ENCODE measurements around the gene CRB2. TPM values are rescaled to one million over a fixed set of nuclear protein-coding genes. Genes with fewer than 3 reads are reported as not detected.
A peak's percentile ranks its signal among the peaks of the same experiment; 100 is the strongest.

CRB2 gene
- total RNA-seq, 6 experiments from 2014 or later: not detected

DNA sequence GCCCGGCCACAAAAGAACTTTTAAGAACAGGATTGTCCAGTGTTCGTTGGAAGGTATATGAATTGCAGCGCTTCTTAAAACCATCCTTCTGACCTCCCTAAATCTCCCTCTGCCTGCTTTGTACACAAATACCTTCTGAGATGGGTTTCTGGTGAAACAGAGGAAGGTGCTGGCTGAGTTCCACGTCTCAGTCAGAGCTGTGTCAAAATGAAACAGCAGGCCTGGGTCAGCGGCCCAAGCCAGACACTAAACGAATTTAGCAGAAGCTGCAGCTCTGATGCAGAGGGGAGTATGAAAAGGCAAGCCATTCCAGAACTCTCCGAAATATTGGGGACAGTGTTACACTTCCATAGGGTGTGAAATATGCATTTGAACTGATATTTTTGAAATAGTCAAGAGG, 37.8 kb upstream of the CRB2 start:
- ATAC-seq: peak in 2 of 4 donors; percentile 12 to 17
- intact Hi-C loops (cut with DNase I): no loop called here
- TF ChIP-seq, protein P1, sequence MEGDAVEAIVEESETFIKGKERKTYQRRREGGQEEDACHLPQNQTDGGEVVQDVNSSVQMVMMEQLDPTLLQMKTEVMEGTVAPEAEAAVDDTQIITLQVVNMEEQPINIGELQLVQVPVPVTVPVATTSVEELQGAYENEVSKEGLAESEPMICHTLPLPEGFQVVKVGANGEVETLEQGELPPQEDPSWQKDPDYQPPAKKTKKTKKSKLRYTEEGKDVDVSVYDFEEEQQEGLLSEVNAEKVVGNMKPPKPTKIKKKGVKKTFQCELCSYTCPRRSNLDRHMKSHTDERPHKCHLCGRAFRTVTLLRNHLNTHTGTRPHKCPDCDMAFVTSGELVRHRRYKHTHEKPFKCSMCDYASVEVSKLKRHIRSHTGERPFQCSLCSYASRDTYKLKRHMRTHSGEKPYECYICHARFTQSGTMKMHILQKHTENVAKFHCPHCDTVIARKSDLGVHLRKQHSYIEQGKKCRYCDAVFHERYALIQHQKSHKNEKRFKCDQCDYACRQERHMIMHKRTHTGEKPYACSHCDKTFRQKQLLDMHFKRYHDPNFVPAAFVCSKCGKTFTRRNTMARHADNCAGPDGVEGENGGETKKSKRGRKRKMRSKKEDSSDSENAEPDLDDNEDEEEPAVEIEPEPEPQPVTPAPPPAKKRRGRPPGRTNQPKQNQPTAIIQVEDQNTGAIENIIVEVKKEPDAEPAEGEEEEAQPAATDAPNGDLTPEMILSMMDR (IDR thresholded peaks at IDR 0.05): no peak
- TF ChIP-seq POLR2A (IDR thresholded peaks at IDR 0.05): no peak
- H3K27ac ChIP-seq: no peak overlapping the region
- H3K27me3 ChIP-seq: no peaks in the 10 kb centered on the region
- WGBS (ENCODE audit: insufficient coverage, low coverage, low lambda C conversion rate, missing lambda C conversion rate): 58% methylated on average over 7 of the region's 7 CpGs
- H3K36me3 ChIP-seq: no peaks in the 10 kb centered on the region
- DNase-seq: no peak
- H3K4me3 ChIP-seq: no peak overlapping the region
- H3K4me1 ChIP-seq: peaks cover 0 to 8% (median 0%) of the 10 kb centered on the region in 4 donors
- no peaks in the 10 kb centered on the region for H3K9me3 ChIP-seq

DNA sequence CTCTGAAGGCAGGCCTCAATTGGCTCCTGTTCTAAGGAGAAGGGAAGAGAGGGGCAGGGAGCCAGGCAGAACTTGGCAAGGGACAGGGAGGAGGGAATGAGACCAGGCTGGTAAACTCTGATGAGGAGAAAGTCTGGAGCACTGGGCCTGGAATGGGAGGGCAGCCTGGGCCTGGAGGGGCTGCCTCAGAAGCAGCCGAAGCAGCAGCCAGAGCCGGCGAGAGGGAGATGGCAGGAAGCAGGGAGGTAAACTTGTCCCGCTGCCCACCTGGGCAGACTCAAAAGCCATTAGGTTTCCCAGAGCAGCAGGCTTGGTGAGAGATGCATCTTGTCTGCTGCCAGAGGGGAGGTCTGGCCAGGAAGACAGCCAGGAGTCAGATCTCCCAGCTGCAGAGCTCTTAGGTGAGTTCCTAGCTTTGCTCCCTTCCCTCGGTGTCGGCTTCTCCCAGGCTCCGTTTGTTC, 37.0 kb upstream of the CRB2 start:
- peak in 2 of 4 donors; percentile 22 to 31 for ATAC-seq
- WGBS (ENCODE audit: insufficient coverage, low coverage, low lambda C conversion rate, missing lambda C conversion rate): no CpG with 5 or more reads among the region's 7 CpGs

DNA sequence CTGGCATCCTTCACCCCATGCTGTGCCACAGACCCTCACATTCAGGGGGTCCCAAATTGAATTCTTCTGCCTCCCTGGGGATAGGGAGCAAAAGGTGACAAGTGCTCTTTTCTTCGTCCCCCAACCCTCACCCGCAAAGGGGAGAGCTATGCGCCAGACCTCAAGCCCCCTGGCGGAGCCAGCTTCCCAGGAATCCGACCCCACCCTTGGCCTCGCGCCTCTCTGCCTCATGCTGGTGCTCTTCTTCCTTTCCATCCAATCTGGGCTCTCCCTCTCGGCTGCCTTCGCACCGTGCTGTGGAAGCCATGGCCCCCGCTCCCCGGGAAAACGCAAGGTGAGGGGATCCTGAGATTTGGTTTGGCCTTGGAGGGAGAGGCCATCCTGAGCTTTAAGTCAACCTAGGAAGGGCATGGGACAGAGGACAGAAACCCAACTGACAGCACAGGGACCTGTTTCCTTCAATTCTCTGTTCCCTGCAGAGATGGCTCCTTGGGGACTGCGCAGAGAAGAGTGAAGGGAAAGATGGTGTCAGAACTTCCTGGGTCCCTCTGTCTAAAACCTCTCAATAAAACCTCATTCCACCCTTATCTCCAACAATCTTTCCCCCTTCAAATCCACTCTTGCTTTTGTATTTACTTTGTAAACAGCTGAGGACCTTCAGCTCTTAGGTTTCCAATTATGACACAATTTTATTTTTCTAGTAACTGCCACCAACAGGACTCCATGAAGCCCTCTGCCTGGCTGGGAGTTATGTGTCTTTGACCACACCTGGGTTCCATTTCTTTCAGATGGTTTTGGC, 36.3 kb upstream of the CRB2 start:
- no peaks in the 10 kb centered on the region for H3K27me3 ChIP-seq
- TF ChIP-seq POLR2A (IDR thresholded peaks at IDR 0.05): no peak
- TF ChIP-seq, protein P1 (IDR thresholded peaks at IDR 0.05): no peak
- no peaks in the 10 kb centered on the region for H3K9me3 ChIP-seq
- no peak overlapping the region for H3K4me3 ChIP-seq
- H3K4me1 ChIP-seq: peaks cover 0 to 16% (median 0%) of the 10 kb centered on the region in 4 donors
- no peak for DNase-seq
- no peaks in the 10 kb centered on the region for H3K36me3 ChIP-seq
- no peak overlapping the region for H3K27ac ChIP-seq
- ATAC-seq: no peak
- intact Hi-C loops (cut with DNase I): no loop called here
- WGBS (ENCODE audit: insufficient coverage, low coverage, low lambda C conversion rate, missing lambda C conversion rate): 93% methylated on average over 9 of the region's 14 CpGs

More for the DNA sequence above, 37.0 kb upstream of the CRB2 start:
- Histone ChIP-seq H3K27me3 (no peaks in the 10 kb centered on the region), H3K36me3 (no peaks in the 10 kb centered on the region), H3K4me3 (no peak overlapping the region), H3K4me1 (peaks cover 0 to 9% (median 0%) of the 10 kb centered on the region in 4 donors), H3K9me3 (no peaks in the 10 kb centered on the region), H3K27ac (no peak overlapping the region)
- intact Hi-C loops (cut with DNase I): no loop called here
- no peak for DNase-seq
- TF ChIP-seq, protein P1 (IDR thresholded peaks at IDR 0.05): no peak
- no peak for TF ChIP-seq POLR2A (IDR thresholded peaks at IDR 0.05)

DNA sequence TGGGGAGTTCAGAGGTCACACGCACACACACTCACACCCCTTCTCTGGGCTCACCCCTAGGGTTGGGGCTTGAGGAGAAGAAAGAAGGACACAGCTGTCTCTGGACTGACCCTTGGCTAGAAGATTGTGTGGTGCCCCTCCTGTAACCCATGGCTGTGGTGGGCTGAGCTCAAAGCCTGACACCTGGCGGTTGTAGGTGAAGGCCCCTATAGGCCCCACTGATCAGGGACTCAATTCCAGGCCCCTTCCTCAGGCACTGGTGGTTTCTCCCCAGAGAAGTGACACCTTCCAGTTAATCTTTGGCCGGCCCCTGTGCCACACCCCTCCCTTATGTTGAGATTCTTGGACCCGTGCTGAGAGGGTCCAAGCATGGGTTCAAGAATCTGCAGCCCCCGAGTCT, 35.2 kb upstream of the CRB2 start:
- DNase-seq: no peak
- Histone ChIP-seq H3K27me3 (no peaks in the 10 kb centered on the region), H3K36me3 (no peaks in the 10 kb centered on the region), H3K27ac (no peak overlapping the region), H3K9me3 (no peaks in the 10 kb centered on the region), H3K4me3 (no peak overlapping the region), H3K4me1 (peaks cover 0 to 21% (median 3%) of the 10 kb centered on the region in 4 donors)
- intact Hi-C loops (cut with DNase I): no loop called here
- no peak for ATAC-seq
- no peak for TF ChIP-seq POLR2A (IDR thresholded peaks at IDR 0.05)
- WGBS (ENCODE audit: insufficient coverage, low coverage, low lambda C conversion rate, missing lambda C conversion rate): 80% methylated on average over 1 of the region's 5 CpGs

DNA sequence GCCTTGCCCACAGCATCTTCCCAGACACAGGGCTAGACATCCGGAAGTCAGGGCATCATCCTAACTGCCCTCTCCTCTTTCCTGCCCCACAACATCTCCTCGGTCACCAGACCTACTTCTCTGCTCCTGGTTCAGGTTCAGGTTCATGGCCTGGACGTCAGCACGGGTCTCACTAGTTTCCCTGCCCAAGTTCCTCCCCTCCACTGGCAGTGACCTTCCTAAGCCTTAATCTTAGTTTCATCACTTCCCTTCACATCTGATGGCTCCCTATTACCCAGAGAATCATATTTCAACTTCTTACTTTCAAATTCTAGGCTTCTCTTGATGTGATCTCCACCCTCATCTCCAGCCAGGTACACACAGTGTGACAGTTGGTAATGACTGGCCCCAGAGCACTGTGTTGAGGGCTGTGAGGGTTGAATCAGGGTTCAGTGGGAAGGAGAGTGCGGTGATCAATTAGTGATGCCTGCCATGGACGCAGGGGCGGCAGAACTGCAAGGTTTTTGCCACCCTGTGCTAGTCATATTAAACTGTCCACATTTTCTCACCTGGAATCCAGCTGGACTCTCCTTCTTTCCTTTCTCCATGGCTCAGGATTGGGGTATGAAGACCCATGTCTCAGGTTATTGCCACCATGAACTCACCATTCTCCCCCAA, 34.3 kb upstream of the CRB2 start:
- no peak overlapping the region for H3K27ac ChIP-seq
- intact Hi-C loops (cut with DNase I): no loop called here
- DNase-seq (no peak), ATAC-seq (no peak)
- peaks cover 0 to 17% (median 3%) of the 10 kb centered on the region in 4 donors for H3K4me1 ChIP-seq
- no peaks in the 10 kb centered on the region for H3K9me3 ChIP-seq
- H3K4me3 ChIP-seq: no peak overlapping the region
- TF ChIP-seq, protein P1 (IDR thresholded peaks at IDR 0.05): no peak
- no peak for TF ChIP-seq POLR2A (IDR thresholded peaks at IDR 0.05)
- H3K36me3 ChIP-seq: no peaks in the 10 kb centered on the region
- H3K27me3 ChIP-seq: no peaks in the 10 kb centered on the region
- WGBS (ENCODE audit: insufficient coverage, low coverage, low lambda C conversion rate, missing lambda C conversion rate): 71% methylated on average over 5 of the region's 7 CpGs
